HG03095 (cell line): ENCODE data around the gene RBM42.

Source experiments
- ATAC-seq: cut with Tn5 transposase; IDR thresholded peaks from one replicate; pipeline ENCODE4 v1.9.1; 2021; ENCODE audit warnings: moderate library complexity; ENCODE audit not compliant: unreplicated experiment

Gene RBM42

GRCh38 chr19:35620001-35620400 lies 8.8 kb upstream of the RBM42 start:
- no peak for ATAC-seq

GRCh38 chr19:35621708-35622107 lies 7.1 kb upstream of the RBM42 start:
- no peak for ATAC-seq

GRCh38 chr19:35622750-35623149 lies 6.1 kb upstream of the RBM42 start:
- no peak for ATAC-seq

GRCh38 chr19:35623327-35624010 lies 5.4 kb upstream of the RBM42 start:
- no peak for ATAC-seq

DNA sequence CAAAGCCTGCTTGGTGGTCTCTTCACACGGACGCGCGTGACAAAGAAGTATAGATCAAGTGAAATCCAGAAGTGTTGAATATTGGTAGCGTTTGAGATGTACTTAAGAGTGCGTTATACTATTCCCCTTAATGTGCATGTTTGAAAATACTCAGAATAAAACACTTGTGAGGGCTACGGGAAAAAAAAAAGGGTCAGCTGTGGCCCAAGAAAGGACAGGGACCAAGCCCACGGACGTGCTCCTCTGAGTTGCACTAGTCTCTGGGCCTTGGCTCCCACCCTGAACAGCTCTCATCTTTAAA lies 622 bp upstream of the RBM42 start:
- no peak for ATAC-seq

GRCh38 chr19:35629332-35629633 lies 447 bp downstream of the RBM42 start:
- no peak for ATAC-seq

- ATAC-seq, result no peak
Measured at GRCh38 chr19:35633727-35634440, 5.0 kb downstream of the RBM42 start.

DNA sequence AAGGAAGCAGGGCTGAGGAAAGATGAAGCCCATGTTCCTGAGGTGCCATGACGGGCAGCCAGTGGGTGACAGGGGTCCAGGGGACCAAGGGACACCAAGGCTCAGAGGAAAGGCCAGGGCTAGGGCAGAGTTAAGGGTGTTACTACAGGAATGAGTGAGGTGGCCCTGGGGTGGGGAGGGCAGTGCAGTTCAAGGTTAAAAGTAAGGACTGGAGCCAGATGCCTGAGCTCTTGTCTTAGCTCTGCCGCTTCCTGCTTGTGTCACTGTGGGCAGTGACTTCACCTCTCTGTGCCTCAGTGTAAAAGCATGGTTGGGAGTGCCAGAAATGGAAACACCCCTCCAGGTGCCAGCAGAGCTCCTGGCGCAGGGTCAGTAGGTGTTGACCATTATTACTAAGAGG lies 7.8 kb downstream of the RBM42 start:
- ATAC-seq, result no peak

GRCh38 chr19:35637165-35637564 lies 8.3 kb downstream of the RBM42 start:
- ATAC-seq, result no peak

DNA sequence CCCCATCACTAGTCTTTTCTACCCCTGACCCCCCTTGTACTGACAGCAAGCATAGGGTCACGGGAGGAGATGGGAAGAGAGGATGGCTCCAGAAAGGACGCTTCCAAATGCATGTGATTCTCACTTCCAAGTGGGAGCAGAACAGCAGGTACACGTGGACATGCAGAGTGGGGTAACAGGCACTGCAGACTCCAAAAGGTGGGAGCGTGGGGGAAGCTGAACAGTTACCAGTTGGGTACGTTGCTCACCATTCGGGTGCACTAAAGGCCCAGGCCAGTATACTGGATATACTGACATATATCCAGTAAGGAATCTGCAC lies 10.4 kb downstream of the RBM42 start:
- no peak for ATAC-seq

- ATAC-seq, result no peak
Measured at GRCh38 chr19:35639863-35640262, 11.0 kb downstream of the RBM42 start.

DNA sequence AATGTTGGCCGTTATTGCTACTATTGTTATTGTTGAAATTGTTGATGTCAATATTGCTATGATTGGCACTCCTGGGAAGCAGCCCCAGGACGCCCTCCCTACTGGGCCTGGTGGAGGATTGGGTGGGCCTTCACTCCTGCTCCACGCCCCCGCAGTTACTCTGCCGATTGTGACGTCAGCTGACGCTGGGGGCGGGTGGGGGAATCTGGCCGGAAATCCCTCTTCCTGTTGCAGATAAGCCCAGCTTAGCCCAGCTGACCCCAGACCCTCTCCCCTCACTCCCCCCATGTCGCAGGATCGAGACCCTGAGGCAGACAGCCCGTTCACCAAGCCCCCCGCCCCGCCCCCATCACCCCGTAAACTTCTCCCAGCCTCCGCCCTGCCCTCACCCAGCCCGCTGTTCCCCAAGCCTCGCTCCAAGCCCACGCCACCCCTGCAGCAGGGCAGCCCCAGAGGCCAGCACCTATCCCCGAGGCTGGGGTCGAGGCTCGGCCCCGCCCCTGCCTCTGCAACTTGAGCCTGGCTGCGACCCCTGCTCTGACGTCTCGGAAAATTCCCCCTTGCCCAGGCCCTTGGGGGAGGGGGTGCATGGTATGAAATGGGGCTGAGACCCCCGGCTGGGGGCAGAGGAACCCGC lies 12.8 kb downstream of the RBM42 start, which contains the start of gene ETV2:
TSS of gene ETV2 (plus strand) at position 231 of the 637 bp plus-strand sequence. CDS start 716 bp downstream, outside the sequence.
- ATAC-seq, result no peak

GRCh38 chr19:35642312-35642711 lies 13.5 kb downstream of the RBM42 start:
- ATAC-seq, result no peak

DNA sequence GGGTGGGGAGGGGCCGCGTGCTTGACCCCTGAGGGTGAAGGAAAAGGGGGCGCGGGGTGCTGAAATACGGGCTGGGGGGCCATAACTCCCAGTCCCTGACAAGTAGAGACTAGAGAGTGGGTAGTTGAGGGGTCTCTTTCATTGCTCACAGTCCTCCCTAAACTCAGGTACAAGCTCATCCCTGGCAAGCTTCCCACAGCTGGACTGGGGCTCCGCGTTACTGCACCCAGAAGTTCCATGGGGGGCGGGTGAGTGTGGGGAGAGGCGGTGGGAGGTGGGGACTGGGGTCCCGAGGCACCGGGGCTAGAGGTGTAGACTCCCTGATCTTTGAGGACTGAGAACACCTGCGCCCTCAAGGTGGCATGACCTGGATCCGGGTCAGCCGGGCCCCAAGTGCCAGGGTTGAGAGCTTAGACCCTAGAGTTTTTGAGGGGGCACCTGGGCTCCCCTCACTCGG lies 14.0 kb downstream of the RBM42 start:
- no peak for ATAC-seq

DNA sequence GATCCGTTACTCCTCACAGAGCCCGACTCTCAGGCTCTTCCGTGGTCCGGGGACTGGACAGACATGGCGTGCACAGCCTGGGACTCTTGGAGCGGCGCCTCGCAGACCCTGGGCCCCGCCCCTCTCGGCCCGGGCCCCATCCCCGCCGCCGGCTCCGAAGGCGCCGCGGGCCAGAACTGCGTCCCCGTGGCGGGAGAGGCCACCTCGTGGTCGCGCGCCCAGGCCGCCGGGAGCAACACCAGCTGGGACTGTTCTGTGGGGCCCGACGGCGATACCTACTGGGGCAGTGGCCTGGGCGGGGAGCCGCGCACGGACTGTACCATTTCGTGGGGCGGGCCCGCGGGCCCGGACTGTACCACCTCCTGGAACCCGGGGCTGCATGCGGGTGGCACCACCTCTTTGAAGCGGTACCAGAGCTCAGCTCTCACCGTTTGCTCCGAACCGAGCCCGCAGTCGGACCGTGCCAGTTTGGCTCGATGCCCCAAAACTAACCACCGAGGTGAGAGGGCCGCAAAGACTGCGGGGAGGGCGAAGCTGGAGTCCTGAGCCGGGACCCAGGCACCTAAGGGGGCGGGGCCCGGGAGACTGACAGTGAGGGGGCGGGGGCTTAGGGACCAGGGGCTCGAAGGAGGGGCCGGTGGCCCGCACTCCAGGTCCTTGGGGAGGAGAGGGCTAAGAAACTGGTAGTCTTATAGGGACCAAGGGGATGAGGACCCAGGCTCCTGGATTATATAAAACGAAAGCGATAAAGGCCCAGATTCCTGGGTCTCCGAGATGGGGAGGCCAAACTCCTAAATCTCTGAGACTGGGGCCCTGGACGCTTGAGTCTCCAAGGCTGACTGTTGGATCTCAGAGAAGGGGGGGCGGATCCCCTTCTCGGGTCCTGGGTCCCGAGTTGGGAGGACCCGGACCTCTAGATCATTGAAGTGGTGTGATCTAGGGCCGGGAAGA lies 14.7 kb downstream of the RBM42 start:
- ATAC-seq, result peak; percentile 35

GRCh38 chr19:35644206-35644986 lies 15.6 kb downstream of the RBM42 start:
- peak; percentile 62 for ATAC-seq

DNA sequence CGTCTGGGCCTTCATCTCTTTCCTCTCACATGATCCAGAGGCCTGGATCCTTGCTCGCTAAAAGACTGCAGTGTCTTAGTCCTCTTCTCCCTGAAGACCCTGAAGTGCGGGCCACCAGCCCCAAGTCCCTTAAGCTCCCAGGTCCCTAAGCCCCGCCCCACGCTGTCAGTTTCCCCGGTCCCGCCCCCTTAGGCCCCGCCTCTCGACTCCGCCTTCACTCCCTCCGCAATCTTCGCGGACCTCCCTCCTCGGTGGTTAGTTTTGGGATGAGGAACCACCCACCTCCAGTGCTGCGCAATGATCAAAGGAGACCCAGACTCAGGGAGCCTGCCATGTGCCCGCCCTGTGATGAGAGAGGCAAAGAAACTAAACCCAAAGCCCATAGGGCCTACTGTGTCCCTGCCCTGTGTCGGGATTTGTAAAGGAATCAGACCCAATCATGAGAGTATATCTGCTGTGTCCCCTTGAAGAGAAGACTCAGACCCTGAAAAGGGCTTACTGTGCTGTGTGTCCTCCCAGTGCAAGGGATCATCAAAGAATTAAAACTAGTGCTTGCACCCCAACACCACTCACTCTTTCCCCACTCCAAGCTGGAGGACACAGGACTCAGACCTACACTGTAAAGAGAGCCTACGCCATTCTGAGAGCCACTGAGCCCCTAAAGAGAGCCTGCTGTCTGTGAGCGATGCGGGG lies 16.3 kb downstream of the RBM42 start:
- no peak for ATAC-seq

DNA sequence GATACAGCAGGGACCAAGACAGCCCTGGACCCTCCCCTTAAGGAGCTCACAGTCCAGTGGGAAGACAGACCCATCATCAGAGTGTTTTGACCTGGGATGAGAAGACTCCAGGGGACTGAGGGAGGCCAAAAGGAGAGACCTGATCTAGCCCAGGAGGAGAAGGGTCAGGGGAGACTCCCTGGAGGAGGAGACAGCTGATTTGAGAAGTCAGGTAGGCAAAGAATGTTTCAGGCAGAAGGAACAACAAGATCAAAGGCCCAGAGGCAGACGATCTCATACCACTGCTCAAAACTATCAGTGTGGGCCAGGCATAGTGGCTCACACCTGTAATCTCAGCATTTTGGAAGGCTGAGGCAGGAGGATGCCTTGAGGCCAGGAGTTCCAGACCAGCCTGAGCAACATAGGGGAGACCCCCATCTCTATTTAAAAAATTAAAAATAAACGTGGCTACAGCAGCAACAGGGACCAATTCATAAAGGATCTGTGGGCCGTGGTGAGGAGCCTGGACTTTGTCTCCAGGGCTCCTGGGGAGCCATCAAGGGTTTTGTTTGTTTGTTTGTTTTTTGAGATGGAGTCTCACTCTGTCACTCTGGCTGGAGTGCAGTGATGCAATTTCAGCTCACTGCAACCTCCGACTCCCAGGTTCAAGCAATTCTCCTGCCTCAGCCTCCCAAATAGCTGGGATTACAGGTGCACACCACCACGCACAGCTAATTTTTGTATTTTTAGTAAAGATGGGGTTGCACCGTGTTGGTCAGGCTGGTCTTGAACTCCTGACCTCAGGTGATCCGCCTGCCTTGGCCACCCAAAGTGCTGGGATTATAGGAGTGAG lies 17.1 kb downstream of the RBM42 start:
- ATAC-seq, result no peak
